Femur (tissue), 1 donor: ENCODE measurements around the gene SPAG6.
"Not testable (repeated sequence)": the region's sequence is repeated elsewhere in the genome, so short reads cannot be mapped to it uniquely, and the experiment has no call there.

Source experiments
- DNase-seq: peaks from one replicate; pipeline ENCODE4 v3.0.0-alpha.2; 2017

SPAG6 gene

GRCh38 chr10:22345301-22346095, at the start of gene SPAG6:
Gene SPAG6, plus strand, starts transcription at chr10:22345496. Its CDS starts 116 bp downstream, at chr10:22345612.
- DNase-seq: peak; percentile 37

GRCh38 chr10:22301193-22301592, 44.1 kb upstream of the SPAG6 start:
- no peak for DNase-seq

- no peak for DNase-seq
These were observed 41.8 kb upstream of the SPAG6 start for GRCh38 chr10:22303461-22303860.

GRCh38 chr10:22305721-22306120, 39.6 kb upstream of the SPAG6 start:
- no peak for DNase-seq

GRCh38 chr10:22308390-22308789, 36.9 kb upstream of the SPAG6 start:
- no peak for DNase-seq

GRCh38 chr10:22309180-22310000, 35.9 kb upstream of the SPAG6 start:
- no peak for DNase-seq

- not testable (repeated sequence) for DNase-seq
These were observed 35.3 kb upstream of the SPAG6 start for GRCh38 chr10:22310012-22310411.

GRCh38 chr10:22310928-22311327, 34.4 kb upstream of the SPAG6 start:
- no peak for DNase-seq

GRCh38 chr10:22314852-22315251, 30.4 kb upstream of the SPAG6 start:
- DNase-seq: no peak

- no peak for DNase-seq
These were observed 29.6 kb upstream of the SPAG6 start for GRCh38 chr10:22315455-22316285.

GRCh38 chr10:22316286-22317075, 28.8 kb upstream of the SPAG6 start, which contains the start of gene COMMD3:
Gene COMMD3, plus strand, starts transcription at chr10:22316388. Its CDS starts 30 bp downstream, at chr10:22316418.
- peak; percentile 93 for DNase-seq

GRCh38 chr10:22317076-22317370, 28.3 kb upstream of the SPAG6 start:
- no peak for DNase-seq

- DNase-seq: no peak
These were observed 27.3 kb upstream of the SPAG6 start for GRCh38 chr10:22317771-22318565.

GRCh38 chr10:22318772-22319171, 26.5 kb upstream of the SPAG6 start:
- DNase-seq: no peak

- DNase-seq: no peak
These were observed 25.7 kb upstream of the SPAG6 start for GRCh38 chr10:22319547-22319979.

GRCh38 chr10:22319980-22320558, 25.2 kb upstream of the SPAG6 start:
- no peak for DNase-seq

GRCh38 chr10:22320591-22321155, 24.6 kb upstream of the SPAG6 start, which contains the start of gene BMI1:
Gene BMI1, plus strand, starts transcription at chr10:22321099. Its CDS starts 5,351 bp downstream, at chr10:22326450.
- peak; percentile 96 for DNase-seq

GRCh38 chr10:22321156-22321923, 24.0 kb upstream of the SPAG6 start:
- peak; percentile 79 for DNase-seq

- peak; percentile 50 for DNase-seq
These were observed 23.2 kb upstream of the SPAG6 start for GRCh38 chr10:22321924-22322640.
